ENCODE results near the gene ZFR2. TPM values are rescaled to one million over a fixed set of nuclear protein-coding genes. Genes with fewer than 3 reads are reported as not detected.
"Not testable (repeated sequence)": the region's sequence is repeated elsewhere in the genome, so short reads cannot be mapped to it uniquely, and the experiment has no call there.

The ZFR2 gene
- total RNA-seq, 1 experiment from 2014 or later = not detected

DNA sequence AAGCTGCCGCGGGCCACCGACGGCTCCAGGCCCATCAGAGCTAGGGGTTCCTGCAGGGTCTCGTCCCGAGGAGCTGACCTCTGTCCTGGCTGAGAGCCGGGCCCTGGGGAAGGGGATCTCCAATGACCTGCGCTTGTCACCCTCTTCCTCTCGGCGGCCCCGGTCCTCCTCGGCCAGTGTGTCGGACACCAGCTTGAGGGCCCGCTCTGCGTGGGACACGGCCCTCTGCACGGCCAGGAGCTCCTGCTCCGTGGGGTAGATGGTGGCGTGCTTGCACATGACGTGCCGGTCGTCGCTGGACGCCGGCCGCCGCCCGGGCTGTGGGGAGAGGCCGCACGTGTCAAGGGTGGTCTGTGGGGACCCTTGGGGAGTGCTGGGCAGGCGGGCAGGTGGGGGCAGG is 49.9 kb downstream of the ZFR2 start:
- Histone ChIP-seq H3K27ac (no peak overlapping the region), H3K4me1 (no peaks in the 10 kb centered on the region), H3K27me3 (peaks cover 17% of the 10 kb centered on the region), H3K9me3 (replicated peaks) (no peaks in the 10 kb centered on the region), H3K36me3 (no peaks in the 10 kb centered on the region), H3K4me3 (no peak overlapping the region)
- no peak for DNase-seq

DNA sequence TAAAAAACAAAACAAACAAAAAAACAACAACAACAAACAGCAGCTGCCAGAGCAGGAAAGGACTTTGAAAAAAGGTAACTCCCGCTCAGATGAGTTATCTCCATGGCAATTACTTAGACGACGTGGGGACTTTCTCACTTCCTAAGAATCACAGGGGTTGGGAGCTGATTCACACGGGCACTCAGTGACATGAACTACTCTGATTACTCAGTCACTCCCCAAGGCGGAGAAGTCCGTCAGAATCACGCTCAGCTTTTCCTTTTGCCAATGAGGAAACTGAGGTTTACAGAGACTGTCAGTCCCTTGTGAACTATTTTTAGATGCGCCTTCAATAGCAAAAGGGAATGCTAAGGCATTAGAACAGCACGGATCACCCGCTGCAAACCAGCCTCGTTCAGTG is 50.4 kb downstream of the ZFR2 start:
- Histone ChIP-seq H3K27me3 (peaks cover 20% of the 10 kb centered on the region), H3K27ac (no peak overlapping the region), H3K4me3 (no peak overlapping the region), H3K9me3 (replicated peaks) (no peaks in the 10 kb centered on the region), H3K36me3 (no peaks in the 10 kb centered on the region), H3K4me1 (no peaks in the 10 kb centered on the region)
- DNase-seq = no peak

DNA sequence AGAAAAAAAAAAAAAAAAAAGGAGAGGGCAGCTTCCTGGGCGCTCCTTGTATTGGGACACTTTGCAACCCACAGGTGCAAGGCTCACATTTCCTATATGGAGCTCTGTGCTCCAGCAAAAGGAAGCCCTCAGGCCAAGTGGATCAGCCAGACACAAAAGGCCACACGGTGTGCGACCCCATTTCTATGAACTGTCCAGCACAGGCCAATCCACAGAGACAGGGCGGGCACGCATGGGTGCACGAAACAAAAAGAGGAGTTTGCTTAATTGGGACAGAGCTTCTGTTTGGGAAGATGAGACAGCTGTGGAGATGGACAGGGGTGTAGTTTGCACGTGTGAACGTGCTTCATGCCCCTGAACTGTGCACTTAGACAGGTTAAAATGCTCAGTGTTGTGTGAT is 51.1 kb downstream of the ZFR2 start:
- no peaks in the 10 kb centered on the region for H3K9me3 ChIP-seq (replicated peaks)
- no peaks in the 10 kb centered on the region for H3K36me3 ChIP-seq
- H3K27ac ChIP-seq = no peak overlapping the region
- H3K27me3 ChIP-seq = peaks cover 21% of the 10 kb centered on the region
- DNase-seq = no peak
- H3K4me1 ChIP-seq = no peaks in the 10 kb centered on the region
- no peak overlapping the region for H3K4me3 ChIP-seq

DNA sequence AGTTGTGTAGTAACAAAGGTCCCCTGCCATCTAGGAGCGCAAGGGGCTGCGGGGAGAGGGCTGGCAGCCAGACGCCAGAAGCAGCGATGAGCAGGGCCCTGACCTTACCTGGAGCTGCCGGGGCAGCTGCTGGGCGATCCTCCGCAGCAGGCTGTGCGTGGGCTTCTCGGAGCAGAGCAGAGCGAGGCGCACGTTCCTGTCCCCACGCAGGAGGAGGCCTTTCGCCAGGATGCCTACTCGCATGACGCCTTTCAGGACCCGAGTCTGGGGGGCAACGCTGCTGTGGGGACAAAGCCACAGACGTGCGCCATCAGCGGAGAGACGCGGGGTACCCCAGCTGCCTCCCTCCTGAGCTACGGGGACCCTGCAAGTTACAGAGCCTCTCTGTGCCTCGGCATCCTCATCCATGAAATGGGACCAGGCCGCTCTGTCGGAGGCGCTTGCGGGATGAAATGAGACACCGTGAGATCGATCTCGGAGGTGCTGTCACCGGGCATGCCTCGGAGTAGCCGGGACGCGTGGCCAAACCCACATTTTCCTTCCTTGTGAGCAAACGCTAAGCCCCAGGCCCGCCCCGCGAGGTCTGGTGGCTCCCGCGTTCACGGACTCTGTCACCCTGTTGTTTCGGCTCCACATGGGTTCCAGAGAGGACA is 52.1 kb downstream of the ZFR2 start:
- no peak for DNase-seq
- H3K4me1 ChIP-seq = no peaks in the 10 kb centered on the region
- no peaks in the 10 kb centered on the region for H3K36me3 ChIP-seq
- no peak overlapping the region for H3K4me3 ChIP-seq
- H3K9me3 ChIP-seq (replicated peaks) = no peaks in the 10 kb centered on the region
- peaks cover 13% of the 10 kb centered on the region for H3K27me3 ChIP-seq
- H3K27ac ChIP-seq = no peak overlapping the region

DNA sequence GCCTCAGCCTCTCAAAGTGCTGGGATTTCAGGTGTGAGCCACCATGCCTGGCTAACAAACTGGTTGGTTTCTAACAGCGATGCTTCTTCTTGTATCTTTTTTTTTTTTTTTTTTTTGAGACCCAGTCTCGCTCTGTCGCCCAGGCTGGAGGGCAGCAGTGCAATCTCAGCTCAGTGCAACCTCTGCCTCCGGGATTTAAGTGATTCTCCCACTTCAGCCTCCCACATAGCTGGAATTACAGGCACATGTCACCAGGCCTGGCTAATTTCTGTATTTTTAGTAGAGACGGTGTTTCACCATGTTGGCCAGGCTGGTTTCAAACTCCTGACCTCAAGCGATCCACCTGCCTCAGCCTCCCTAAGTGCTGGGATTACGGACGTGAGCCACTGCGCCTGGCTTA is 52.7 kb downstream of the ZFR2 start:
- H3K27ac ChIP-seq; H3K4me1 ChIP-seq; H3K9me3 ChIP-seq (replicated peaks); H3K36me3 ChIP-seq; DNase-seq; H3K4me3 ChIP-seq: not testable (repeated sequence)
- peaks cover 11% of the 10 kb centered on the region for H3K27me3 ChIP-seq

DNA sequence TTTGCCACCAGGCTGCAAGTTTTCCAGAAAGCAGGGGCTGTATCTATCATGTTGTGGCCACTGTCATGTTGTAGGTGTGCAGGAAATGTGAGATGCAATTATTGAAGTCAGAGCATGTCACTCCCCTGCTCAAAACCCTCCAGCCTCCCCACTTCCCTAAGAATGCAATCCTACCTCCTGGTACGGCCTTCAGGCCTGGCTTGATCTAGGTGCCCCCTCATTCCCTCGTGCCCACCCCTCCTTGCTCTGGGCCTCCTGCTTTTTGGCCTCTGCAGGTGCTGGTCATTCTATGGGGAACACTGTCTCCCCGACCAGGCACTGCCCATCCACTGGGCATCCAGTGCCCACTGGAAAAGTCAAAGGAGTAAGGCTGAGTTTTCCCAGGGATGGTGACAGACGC is 54.2 kb downstream of the ZFR2 start:
- Histone ChIP-seq H3K27ac (no peak overlapping the region), H3K27me3 (peaks cover 11% of the 10 kb centered on the region), H3K9me3 (replicated peaks) (no peaks in the 10 kb centered on the region), H3K4me1 (no peaks in the 10 kb centered on the region), H3K4me3 (no peak overlapping the region), H3K36me3 (no peaks in the 10 kb centered on the region)
- DNase-seq = no peak

DNA sequence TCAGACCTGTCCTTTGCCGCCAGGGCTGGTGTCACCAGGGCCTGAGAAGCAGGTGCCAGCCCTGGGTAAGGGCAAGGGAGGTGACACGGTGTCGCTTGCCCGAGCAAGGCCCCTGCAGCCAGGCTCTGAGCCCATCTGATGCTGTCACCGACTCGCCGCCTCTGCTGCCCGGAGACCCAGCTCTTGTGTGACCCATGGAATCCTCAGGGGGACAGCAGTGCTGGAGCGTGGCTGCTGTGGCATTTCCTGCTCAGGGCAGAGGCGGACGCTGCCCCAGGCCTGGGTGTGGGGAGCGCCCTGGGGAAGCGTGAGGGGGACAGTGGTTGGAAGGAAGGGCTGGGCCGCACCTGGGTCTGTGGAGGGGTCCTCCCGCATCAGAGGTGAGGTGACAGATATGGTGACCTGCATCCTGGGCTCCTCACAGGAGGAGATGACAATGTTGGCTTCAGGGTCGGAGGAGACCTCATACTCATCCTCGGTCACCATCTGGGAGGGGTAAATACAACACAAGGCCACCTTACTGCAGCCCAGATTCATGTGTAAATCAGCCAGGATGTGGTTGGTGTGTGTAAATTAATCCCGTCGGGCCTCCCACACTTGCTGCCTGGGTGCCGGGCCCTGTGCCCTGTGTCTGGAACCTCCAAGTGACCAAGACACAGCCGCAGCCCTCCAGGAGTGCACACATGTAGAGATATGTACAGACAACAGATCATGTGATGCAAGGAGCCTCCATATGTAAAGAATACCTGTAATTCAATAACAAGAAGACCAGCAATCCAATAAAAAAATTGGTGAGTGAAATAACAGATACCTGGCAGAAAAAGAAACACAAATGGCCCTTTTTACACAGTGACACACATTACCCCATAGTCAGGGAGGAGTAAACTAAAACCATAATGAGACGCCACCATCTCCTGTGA is 55.1 kb downstream of the ZFR2 start:
- Histone ChIP-seq H3K4me3 (no peak overlapping the region), H3K9me3 (replicated peaks) (no peaks in the 10 kb centered on the region), H3K27me3 (peaks cover 11% of the 10 kb centered on the region), H3K27ac (no peak overlapping the region), H3K4me1 (no peaks in the 10 kb centered on the region), H3K36me3 (no peaks in the 10 kb centered on the region)
- DNase-seq = no peak

DNA sequence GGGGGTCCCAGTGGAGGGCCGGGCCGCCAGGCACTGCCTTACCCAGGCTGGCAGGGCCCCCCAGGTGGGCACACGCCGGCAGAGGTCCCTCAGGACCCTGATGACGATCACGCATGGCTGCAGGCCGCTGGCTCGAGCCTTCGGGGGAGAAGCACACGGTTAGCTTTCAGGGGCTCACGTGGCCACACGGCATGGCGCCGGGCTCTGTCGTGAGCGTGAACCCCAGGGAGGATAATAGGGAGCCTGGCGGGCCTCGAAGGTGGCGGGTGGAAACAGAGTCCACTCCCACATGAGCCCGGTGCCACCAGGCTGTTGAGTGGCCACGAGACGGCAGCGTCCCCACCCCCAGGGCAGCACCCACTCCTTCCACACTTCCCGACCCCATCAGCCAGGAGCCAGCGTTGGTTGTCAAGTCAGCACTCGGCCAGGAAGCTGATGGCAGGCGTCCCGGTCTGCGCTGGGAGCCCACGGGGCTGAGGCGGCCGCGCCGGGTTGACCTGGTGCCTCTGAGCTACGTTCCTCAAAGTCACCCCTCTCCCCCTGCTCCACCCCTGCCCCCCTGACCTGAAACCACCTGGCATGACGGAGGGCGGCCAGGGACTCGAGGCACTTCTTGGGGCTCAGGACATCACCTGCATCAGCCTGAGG is 58.0 kb downstream of the ZFR2 start:
- DNase-seq = no peak
- H3K4me3 ChIP-seq = no peak overlapping the region
- no peaks in the 10 kb centered on the region for H3K9me3 ChIP-seq (replicated peaks)
- no peaks in the 10 kb centered on the region for H3K36me3 ChIP-seq
- peaks cover 7% of the 10 kb centered on the region; the same call in 1 of the 2 replicates for H3K27me3 ChIP-seq
- no peak overlapping the region for H3K27ac ChIP-seq
- H3K4me1 ChIP-seq = no peaks in the 10 kb centered on the region

DNA sequence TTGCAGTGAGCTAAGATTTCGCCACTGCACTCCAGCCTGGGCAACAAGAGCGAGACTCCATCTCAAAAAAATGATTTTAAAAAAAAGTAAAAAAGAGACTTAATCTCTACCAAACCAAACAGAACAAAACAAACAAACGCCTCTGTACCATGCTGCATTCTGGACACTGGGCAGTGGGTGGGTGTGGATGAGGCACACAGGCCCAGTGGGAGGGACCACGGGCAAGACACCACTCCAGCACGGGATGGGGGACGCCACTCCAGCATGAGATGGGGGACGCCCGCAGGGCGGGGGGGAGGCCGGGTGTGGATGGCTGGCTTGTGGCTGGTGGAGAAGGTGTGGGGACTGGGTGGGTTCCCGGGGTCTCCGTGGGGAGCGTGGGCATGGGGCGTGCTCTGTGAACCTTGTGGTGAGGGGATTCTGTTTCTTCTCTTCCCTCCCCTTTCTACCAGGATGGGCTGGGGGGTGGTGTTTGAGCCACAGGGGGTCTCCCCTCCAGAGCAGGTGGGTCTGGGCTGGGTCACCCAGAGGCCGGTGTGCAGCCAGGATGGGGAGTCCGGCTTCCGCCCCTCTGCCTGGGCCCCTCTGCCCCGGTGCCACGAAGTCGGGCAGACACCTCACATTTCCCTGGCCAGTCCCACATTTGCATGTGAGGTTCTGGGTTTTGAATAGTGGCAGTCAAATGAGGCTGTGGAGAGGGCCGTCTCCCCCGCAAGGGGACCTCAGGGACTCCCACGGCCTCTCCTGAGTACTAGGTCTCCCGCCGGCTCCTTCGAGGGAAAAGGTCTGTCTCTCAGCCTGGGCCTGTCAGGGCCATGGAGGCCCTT is 58.7 kb downstream of the ZFR2 start:
- no peak for DNase-seq
- no peak overlapping the region for H3K27ac ChIP-seq
- H3K27me3 ChIP-seq = peaks cover 7% of the 10 kb centered on the region; the same call in 1 of the 2 replicates
- no peaks in the 10 kb centered on the region for H3K9me3 ChIP-seq (replicated peaks)
- no peaks in the 10 kb centered on the region for H3K36me3 ChIP-seq
- no peaks in the 10 kb centered on the region for H3K4me1 ChIP-seq
- H3K4me3 ChIP-seq = no peak overlapping the region

DNA sequence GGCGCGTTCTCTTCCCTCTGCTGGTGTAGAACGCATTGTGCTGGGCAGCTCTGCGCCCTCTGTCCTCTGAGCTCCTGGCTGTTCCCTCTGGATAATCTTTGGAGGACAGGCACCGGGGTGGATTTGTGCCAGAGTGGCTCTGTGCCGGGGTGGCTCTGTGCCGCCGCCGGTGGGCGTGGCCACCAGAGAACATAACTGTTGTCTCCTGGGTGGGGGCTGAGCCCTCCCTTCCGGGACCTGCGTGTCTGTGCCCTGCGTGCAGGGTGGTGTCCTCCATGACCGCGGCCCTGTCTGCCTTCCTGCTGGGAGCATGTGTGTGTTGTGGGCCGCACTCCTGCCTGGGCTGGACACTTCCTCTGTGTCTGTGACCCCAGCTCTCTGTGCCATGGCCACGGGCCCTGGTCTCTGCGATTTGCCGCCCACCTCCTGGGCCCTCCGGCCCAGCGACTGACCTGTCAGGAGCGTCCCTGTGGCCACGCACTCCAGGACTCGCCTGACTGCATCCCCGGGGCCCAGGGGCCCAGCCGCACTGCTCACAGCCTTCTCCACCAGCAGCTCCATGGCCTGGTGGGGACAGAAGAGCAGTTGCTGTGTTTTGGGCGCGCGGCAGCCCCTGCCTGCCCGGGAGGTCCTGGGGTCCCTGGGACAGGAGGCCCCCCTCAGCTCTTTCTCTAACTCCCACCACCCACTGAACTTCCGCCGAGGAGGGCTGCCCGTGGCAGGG is 60.3 kb downstream of the ZFR2 start:
- no peaks in the 10 kb centered on the region for H3K9me3 ChIP-seq (replicated peaks)
- H3K27ac ChIP-seq = no peak overlapping the region
- no peak overlapping the region for H3K4me3 ChIP-seq
- peaks cover 4% of the 10 kb centered on the region; the same call in 1 of the 2 replicates for H3K4me1 ChIP-seq
- peaks cover 4% of the 10 kb centered on the region; the same call in 1 of the 2 replicates for H3K27me3 ChIP-seq
- DNase-seq = no peak
- no peaks in the 10 kb centered on the region for H3K36me3 ChIP-seq

DNA sequence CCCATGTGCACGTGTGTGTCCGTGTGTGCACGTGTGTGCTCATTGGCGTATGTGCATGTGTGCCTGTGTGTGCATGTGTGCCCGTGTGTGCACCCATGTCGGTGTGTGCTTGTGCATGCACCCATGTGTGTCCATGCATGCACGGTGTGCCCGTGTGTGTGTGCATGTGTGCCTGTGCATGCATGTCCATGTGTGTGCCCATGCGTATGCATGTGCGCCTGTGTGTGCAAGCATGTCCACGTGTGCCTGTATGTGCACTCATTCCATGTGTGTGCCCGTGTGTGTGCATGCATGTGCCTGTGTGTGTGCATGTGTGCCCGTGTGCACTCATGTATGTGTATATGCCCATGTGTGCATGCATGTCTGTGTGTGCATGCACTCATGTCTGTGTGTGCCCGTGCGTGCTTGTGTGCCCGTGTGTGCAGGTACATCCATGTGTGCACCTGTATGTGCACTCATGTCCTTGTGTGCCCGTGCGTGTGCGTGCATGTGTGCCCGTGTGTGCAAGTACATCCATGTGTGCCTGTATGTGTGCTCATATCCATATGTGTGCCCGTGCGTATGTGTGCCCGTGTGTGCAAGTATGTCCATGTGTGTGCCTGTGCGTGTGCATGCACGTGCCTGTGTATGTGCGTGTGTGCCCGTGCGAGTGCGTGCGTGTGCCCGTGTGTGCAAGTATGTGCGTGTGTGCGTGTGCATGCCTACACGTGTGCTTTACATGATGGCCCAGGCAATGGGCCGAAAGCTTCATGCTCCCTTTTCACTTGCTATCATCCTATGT is 61.1 kb downstream of the ZFR2 start:
- Histone ChIP-seq H3K36me3 (no peaks in the 10 kb centered on the region), H3K4me3 (no peak overlapping the region), H3K9me3 (replicated peaks) (no peaks in the 10 kb centered on the region), H3K27me3 (peaks cover 3% of the 10 kb centered on the region; the same call in 1 of the 2 replicates), H3K27ac (no peak overlapping the region), H3K4me1 (peaks cover 4% of the 10 kb centered on the region; the same call in 1 of the 2 replicates)
- DNase-seq = no peak

DNA sequence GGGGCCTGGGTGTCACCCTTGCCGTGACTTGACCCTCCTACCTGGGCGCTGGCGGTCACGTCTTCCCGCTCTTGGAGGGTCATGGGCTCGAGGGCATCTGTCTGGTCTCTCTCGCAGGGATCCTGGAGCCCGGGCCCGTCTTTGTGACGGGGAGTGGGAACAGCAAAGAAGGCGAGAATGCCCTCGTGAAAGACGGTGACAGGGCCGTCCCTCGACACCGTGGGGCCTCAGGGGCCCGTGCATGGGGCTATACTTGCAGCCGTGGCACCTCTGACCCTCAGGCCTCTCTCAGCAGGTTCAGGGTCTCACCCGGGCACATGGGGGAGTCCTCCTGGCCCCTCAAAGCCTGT is 61.7 kb downstream of the ZFR2 start:
- Histone ChIP-seq H3K27me3 (peaks cover 5% of the 10 kb centered on the region; the same call in 1 of the 2 replicates), H3K27ac (no peak overlapping the region), H3K36me3 (no peaks in the 10 kb centered on the region), H3K9me3 (replicated peaks) (no peaks in the 10 kb centered on the region), H3K4me1 (peaks cover 4% of the 10 kb centered on the region; the same call in 1 of the 2 replicates), H3K4me3 (no peak overlapping the region)
- DNase-seq = no peak

DNA sequence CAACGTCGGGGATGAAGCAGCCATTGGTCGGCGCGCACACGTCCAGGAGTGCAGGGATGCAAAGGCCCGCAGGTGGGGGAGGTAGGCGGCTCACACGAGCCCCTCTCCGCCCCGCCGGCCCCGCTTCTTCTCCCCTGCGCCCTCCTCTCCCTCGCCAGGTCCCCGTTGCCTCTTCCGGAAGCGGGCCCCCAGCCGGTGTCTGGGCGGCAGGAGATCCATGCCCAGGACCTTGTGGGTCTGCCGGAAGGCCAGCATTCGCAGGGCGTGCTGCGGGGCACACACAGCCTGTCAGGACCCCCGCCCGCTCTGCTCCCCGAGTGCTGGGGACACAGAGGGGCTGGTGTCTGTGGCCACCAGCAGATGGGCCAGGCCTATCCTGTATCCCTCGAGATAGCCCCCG is 63.0 kb downstream of the ZFR2 start:
- DNase-seq = no peak
- Histone ChIP-seq H3K27me3 (peaks cover 18% of the 10 kb centered on the region), H3K9me3 (replicated peaks) (no peaks in the 10 kb centered on the region), H3K27ac (no peak overlapping the region), H3K36me3 (no peaks in the 10 kb centered on the region), H3K4me3 (no peak overlapping the region), H3K4me1 (peaks cover 4% of the 10 kb centered on the region; the same call in 1 of the 2 replicates)
